Measurements from ENCODE around the gene ATP8A2.

ATP8A2 gene

DNA sequence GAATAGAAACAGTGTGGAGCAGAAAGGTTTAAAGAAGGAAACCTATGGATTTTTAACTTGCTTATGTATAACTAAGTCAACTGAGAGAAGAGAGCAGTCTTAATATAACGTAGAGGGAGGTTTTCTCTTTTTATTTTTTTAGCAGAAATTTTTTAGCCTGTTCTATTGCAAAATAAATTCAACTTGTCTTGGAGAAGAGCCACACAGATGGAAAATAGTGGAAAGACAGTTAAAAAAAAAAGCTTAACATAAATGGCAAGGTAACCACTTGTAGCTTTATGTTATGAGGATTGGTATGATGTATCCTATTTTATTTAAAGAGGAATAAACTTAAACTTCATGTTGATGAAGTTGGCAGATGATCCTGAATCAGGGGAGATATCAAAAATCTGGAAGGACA, 367.6 kb downstream of the ATP8A2 start:
- TF ChIP-seq, protein P1, sequence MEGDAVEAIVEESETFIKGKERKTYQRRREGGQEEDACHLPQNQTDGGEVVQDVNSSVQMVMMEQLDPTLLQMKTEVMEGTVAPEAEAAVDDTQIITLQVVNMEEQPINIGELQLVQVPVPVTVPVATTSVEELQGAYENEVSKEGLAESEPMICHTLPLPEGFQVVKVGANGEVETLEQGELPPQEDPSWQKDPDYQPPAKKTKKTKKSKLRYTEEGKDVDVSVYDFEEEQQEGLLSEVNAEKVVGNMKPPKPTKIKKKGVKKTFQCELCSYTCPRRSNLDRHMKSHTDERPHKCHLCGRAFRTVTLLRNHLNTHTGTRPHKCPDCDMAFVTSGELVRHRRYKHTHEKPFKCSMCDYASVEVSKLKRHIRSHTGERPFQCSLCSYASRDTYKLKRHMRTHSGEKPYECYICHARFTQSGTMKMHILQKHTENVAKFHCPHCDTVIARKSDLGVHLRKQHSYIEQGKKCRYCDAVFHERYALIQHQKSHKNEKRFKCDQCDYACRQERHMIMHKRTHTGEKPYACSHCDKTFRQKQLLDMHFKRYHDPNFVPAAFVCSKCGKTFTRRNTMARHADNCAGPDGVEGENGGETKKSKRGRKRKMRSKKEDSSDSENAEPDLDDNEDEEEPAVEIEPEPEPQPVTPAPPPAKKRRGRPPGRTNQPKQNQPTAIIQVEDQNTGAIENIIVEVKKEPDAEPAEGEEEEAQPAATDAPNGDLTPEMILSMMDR (IDR thresholded peaks at IDR 0.05; ENCODE audit: low read length, missing control alignments) = no peak
- no peak for DNase-seq (ENCODE audit: low read depth)
- no peak overlapping the region for H3K4me3 ChIP-seq (replicated peaks; ENCODE audit: low read depth, low read length)

DNA sequence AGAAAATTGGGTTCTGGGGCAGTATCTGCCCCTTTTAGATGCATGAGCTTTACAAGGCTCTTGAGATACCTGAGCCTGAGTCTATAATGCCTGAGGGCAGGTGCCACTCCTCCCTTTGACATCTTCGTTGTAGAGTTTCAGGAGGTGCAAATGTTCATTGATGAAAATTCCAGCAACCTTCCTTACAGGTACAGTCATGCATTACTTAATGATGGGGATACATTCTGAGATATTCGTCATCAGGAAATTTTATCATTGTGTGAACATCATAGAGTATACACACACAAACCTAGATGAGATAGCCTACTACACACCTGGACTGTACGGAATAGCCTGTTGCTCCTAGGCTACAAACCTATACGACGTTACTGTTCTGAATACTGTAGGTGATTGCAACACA, 370.0 kb downstream of the ATP8A2 start:
- no peak overlapping the region for H3K4me3 ChIP-seq (replicated peaks; ENCODE audit: low read depth, low read length)
- no peak for DNase-seq (ENCODE audit: low read depth)
- TF ChIP-seq, protein P1 (IDR thresholded peaks at IDR 0.05; ENCODE audit: low read length, missing control alignments) = no peak

- TF ChIP-seq, protein P1 (IDR thresholded peaks at IDR 0.05; ENCODE audit: low read length, missing control alignments) = no peak
Observed at GRCh38 chr13:25742220-25742619, 370.4 kb downstream of the ATP8A2 start.

DNA sequence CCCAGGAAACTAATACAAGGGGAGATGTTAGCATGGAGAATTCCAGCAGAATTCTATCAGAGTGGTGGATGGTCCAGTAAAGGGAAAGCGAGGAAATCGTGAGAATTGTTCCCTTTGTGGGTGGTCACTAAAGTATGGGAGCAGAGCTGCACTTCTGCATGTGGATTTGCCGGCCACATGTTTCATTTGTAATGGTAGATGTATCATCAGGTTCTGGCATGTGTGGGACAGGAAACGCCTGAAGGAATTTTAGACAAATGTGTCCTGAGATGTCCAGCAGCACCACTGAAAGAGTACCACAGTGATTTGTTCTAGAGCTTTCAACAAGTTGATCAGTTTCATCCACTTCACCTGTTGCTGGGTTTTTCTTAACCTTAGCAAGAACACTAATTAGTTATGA, 371.6 kb downstream of the ATP8A2 start:
- no peak overlapping the region for H3K4me3 ChIP-seq (replicated peaks; ENCODE audit: low read depth, low read length)
- TF ChIP-seq, protein P1 (IDR thresholded peaks at IDR 0.05; ENCODE audit: low read length, missing control alignments) = no peak
- no peak for DNase-seq (ENCODE audit: low read depth)

More at GRCh38 chr13:25742220-25742619, 370.4 kb downstream of the ATP8A2 start:
- no peak for DNase-seq (ENCODE audit: low read depth)
- no peak overlapping the region for H3K4me3 ChIP-seq (replicated peaks; ENCODE audit: low read depth, low read length)

DNA sequence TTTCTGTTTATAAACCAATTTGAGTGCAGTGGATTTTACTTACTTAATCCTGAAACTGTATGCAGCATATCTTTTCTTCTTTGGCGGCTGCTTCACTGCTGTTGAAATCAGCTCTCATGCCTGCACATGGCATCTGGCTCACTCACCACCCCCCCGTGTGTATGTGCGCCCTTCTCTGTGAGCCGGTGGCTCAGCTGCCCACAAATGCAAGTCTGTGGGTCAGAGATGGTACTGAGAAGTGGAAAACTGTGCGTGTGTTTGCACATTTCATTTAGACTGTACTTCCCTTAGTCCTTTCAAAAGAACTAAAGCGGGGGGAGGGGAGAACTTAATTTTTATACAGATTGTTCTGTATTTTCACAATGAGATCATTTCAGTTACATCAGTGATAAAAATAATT, 372.4 kb downstream of the ATP8A2 start:
- DNase-seq (ENCODE audit: low read depth) = no peak
- no peak overlapping the region for H3K4me3 ChIP-seq (replicated peaks; ENCODE audit: low read depth, low read length)

DNA sequence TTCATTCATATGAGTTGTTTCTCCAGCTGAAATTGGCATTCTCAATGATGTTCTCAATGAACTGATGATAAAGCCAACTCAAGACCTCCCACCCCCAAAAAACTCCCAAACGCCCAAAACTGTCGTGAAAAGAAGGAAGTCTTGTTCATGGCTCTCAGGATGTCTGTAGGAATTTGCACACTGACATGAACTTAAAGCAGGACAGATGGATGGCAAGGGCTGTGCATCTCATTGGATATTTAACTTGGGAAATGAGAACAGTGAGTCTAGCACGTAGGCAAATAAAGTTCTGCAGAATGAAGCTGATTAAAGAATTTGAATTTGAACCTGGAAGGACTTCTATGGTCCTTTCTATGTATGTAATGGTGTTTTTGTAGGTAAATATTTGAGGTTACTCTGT, 374.4 kb downstream of the ATP8A2 start:
- H3K4me3 ChIP-seq (replicated peaks; ENCODE audit: low read depth, low read length) = no peak overlapping the region
- TF ChIP-seq, protein P1 (IDR thresholded peaks at IDR 0.05; ENCODE audit: low read length, missing control alignments) = no peak
- DNase-seq (ENCODE audit: low read depth) = no peak

More for the DNA sequence above, 372.4 kb downstream of the ATP8A2 start:
- TF ChIP-seq, protein P1 (IDR thresholded peaks at IDR 0.05; ENCODE audit: low read length, missing control alignments) = no peak

- peak; percentile 78 for DNase-seq (ENCODE audit: low read depth)
- H3K4me3 ChIP-seq (replicated peaks; ENCODE audit: low read depth, low read length) = no peak overlapping the region
- TF ChIP-seq, protein P1 (IDR thresholded peaks at IDR 0.05; ENCODE audit: low read length, missing control alignments) = no peak
Observed at GRCh38 chr13:25752957-25753551, 381.3 kb downstream of the ATP8A2 start.
